ENCODE results near the gene LUC7L. TPM values are rescaled to one million over a fixed set of nuclear protein-coding genes. Genes with fewer than 3 reads are reported as not detected.

LUC7L gene
- total RNA-seq, 2 donors from 2014 or later: 101 to 171 TPM

GRCh38 chr16:152141-153128 lies 76.8 kb downstream of the LUC7L start, which contains the start of gene HBZ:
Gene HBZ (plus strand): TSS chr16:152644. CDS start chr16:152910, 266 bp downstream.
- Histone ChIP-seq H3K27me3 (replicated peaks; ENCODE audit: insufficient read depth) (peaks cover 4% of the 10 kb centered on the region), H3K4me3 (no peak within 1 kb of the TSS), H3K27ac (no peak within 1 kb of the TSS), H3K4me1 (ENCODE audit: control insufficient read depth in 1 of 2, low read depth in 2 of 2) (peaks cover 3 to 7% of the 10 kb centered on the region in 2 donors), H3K9me3 (no peaks in the 10 kb centered on the region), H3K36me3 (no peaks in the 10 kb centered on the region)
- DNase-seq (ENCODE audit: low spot score): no peak
- TF ChIP-seq CTCF (IDR thresholded peaks at IDR 0.05): no peak
- no peak for ATAC-seq (ENCODE audit: insufficient number of reproducible peaks, low FRiP score, low read depth)

- Histone ChIP-seq H3K4me3 (no peak overlapping the region), H3K36me3 (no peaks in the 10 kb centered on the region), H3K9me3 (no peaks in the 10 kb centered on the region), H3K4me1 (ENCODE audit: control insufficient read depth in 1 of 2, low read depth in 2 of 2) (peaks cover 0 to under 1% of the 10 kb centered on the region in 2 donors), H3K27me3 (replicated peaks; ENCODE audit: insufficient read depth) (no peaks in the 10 kb centered on the region), H3K27ac (no peak overlapping the region)
- DNase-seq (ENCODE audit: low spot score) (no peak), ATAC-seq (ENCODE audit: insufficient number of reproducible peaks, low FRiP score, low read depth) (no peak)
- TF ChIP-seq CTCF (IDR thresholded peaks at IDR 0.05): no peak
Observed at GRCh38 chr16:149024-149660, 80.1 kb downstream of the LUC7L start.

GRCh38 chr16:146646-147045 lies 82.6 kb downstream of the LUC7L start:
- no peaks in the 10 kb centered on the region for H3K27me3 ChIP-seq (replicated peaks; ENCODE audit: insufficient read depth)

GRCh38 chr16:144797-145252 lies 84.4 kb downstream of the LUC7L start:
- no peak for TF ChIP-seq CTCF (IDR thresholded peaks at IDR 0.05)
- Histone ChIP-seq H3K4me3 (no peak overlapping the region), H3K27ac (no peak overlapping the region), H3K9me3 (no peaks in the 10 kb centered on the region), H3K27me3 (replicated peaks; ENCODE audit: insufficient read depth) (no peaks in the 10 kb centered on the region), H3K4me1 (ENCODE audit: control insufficient read depth in 1 of 2, low read depth in 2 of 2) (no peaks in the 10 kb centered on the region), H3K36me3 (no peaks in the 10 kb centered on the region)
- DNase-seq (ENCODE audit: low spot score) (no peak), ATAC-seq (ENCODE audit: insufficient number of reproducible peaks, low FRiP score, low read depth) (no peak)

More at GRCh38 chr16:146646-147045, 82.6 kb downstream of the LUC7L start:
- no peak for TF ChIP-seq CTCF (IDR thresholded peaks at IDR 0.05)
- Histone ChIP-seq H3K4me1 (ENCODE audit: control insufficient read depth in 1 of 2, low read depth in 2 of 2) (no peaks in the 10 kb centered on the region), H3K36me3 (no peaks in the 10 kb centered on the region), H3K27ac (no peak overlapping the region), H3K9me3 (no peaks in the 10 kb centered on the region), H3K4me3 (no peak overlapping the region)
- ATAC-seq (ENCODE audit: insufficient number of reproducible peaks, low FRiP score, low read depth): no peak
- DNase-seq (ENCODE audit: low spot score): no peak

GRCh38 chr16:143456-143855 lies 85.8 kb downstream of the LUC7L start:
- DNase-seq (ENCODE audit: low spot score) (no peak), ATAC-seq (ENCODE audit: insufficient number of reproducible peaks, low FRiP score, low read depth) (no peak)
- no peaks in the 10 kb centered on the region for H3K27me3 ChIP-seq (replicated peaks; ENCODE audit: insufficient read depth)
- H3K4me1 ChIP-seq (ENCODE audit: control insufficient read depth in 1 of 2, low read depth in 2 of 2): no peaks in the 10 kb centered on the region
- TF ChIP-seq CTCF (IDR thresholded peaks at IDR 0.05): no peak
- no peak overlapping the region for H3K27ac ChIP-seq
- H3K9me3 ChIP-seq: no peaks in the 10 kb centered on the region
- no peak overlapping the region for H3K4me3 ChIP-seq
- no peaks in the 10 kb centered on the region for H3K36me3 ChIP-seq

Measured in thoracic aorta (tissue), 2 donors.